Activated T-cell treated with anti-CD3 and anti-CD28 coated beads, Interleukin-2, amount 50 U/mL, for 72 hours (primary cell): ENCODE results near the gene TUBB4B. TPM values are rescaled to one million over a fixed set of nuclear protein-coding genes. Genes with fewer than 3 reads are reported as not detected.

Experiments
- ATAC-seq, 2 donors: fragments of 150-1000 bp; cut with Tn5 transposase; replicated peaks in 1 of 2; 2 replicates each; pipeline ENCODE4 v1.10.0; 2021; ENCODE audit warnings: moderate library complexity in 2 of 2, mild to moderate bottlenecking in 1 of 2
- DNase-seq, 2 donors: peaks; one replicate each; pipeline ENCODE4 v3.0.0; 2021 to 2022; ENCODE audit warnings: mixed read lengths in 1 of 2
- H3K27ac Mint-ChIP-seq: one replicate; pipeline ENCODE4 v1.8.0; 2022; ENCODE audit warnings: mild to moderate bottlenecking, moderate library complexity, mixed read lengths
- H3K27me3 Mint-ChIP-seq: one replicate; pipeline ENCODE4 v1.8.0; 2022; ENCODE audit warnings: low read depth, mixed read lengths
- H3K36me3 Mint-ChIP-seq, 2 donors: one replicate each; pipeline ENCODE4 v1.8.0; 2022; ENCODE audit warnings: mixed read lengths in 2 of 2, mild to moderate bottlenecking in 1 of 2; ENCODE audit not compliant: insufficient read depth in 2 of 2
- H3K4me1 Mint-ChIP-seq: one replicate; pipeline ENCODE4 v1.8.0; 2022; ENCODE audit warnings: low read depth, mixed read lengths
- H3K4me3 Mint-ChIP-seq, 2 donors: one replicate each; pipeline ENCODE4 v1.8.0; 2022; ENCODE audit warnings: mild to moderate bottlenecking in 2 of 2, mixed read lengths in 2 of 2, moderate library complexity in 2 of 2
- H3K9me3 Mint-ChIP-seq, 2 donors: one replicate each; pipeline ENCODE4 v1.8.0; 2022; ENCODE audit warnings: mixed read lengths in 2 of 2
- total RNA-seq, 2 donors: library from RNA; stranded (reverse); gene quantifications; one replicate each; pipeline ENCODE4 v1.2.3, GENCODE V29; 2022

Gene TUBB4B
- total RNA-seq, 2 donors from 2014 or later: 122 to 128 TPM

- no peak overlapping the region for H3K27ac Mint-ChIP-seq
- H3K4me3 Mint-ChIP-seq: no peak overlapping the region
- H3K4me1 Mint-ChIP-seq: peaks cover 10% of the 10 kb centered on the region
- no peak for DNase-seq
- no peaks in the 10 kb centered on the region for H3K9me3 Mint-ChIP-seq
- peaks cover 23% of the 10 kb centered on the region for H3K27me3 Mint-ChIP-seq
- H3K36me3 Mint-ChIP-seq: no peaks in the 10 kb centered on the region
- ATAC-seq: no peak
Measured at GRCh38 chr9:137293094-137293481, 52.0 kb downstream of the TUBB4B start.

Other genes with a start within 250 kb of the TUBB4B start
- 10 to 100 TPM; 51.8 to 56.9 TPM for gene PAXX, start 248.9 kb upstream of the TUBB4B start, total RNA-seq
- gene CLIC3, start 244.7 kb upstream of the TUBB4B start, total RNA-seq: under 1 TPM; 0.43 to 0.65 TPM
- 10 to 100 TPM; 23.9 to 27.5 TPM for gene ABCA2, start 213.1 kb upstream of the TUBB4B start, total RNA-seq
- gene FUT7, start 209.2 kb upstream of the TUBB4B start, total RNA-seq: 1 to 10 TPM; 1.6 to 1.8 TPM
- 10 to 100 TPM; 27.2 to 28.7 TPM for gene NPDC1, start 195.1 kb upstream of the TUBB4B start, total RNA-seq
- under 1 TPM; 0.28 to 0.48 TPM for gene ENTPD2, start 187.2 kb upstream of the TUBB4B start, total RNA-seq
- gene SAPCD2, start 170.7 kb upstream of the TUBB4B start, total RNA-seq: 1 to 10 TPM; 6.6 to 8.4 TPM
- gene UAP1L1, start 163.8 kb upstream of the TUBB4B start, total RNA-seq: 10 to 100 TPM; 13.6 to 14.3 TPM
- 10 to 100 TPM; 40.3 to 45.8 TPM for gene MAN1B1, start 154.3 kb upstream of the TUBB4B start, total RNA-seq
- 100 to 1,000 TPM; 155 to 158 TPM for gene DPP7, start 126.6 kb upstream of the TUBB4B start, total RNA-seq
- 1 to 10 TPM in 1 of 2 donors, under 1 TPM in 1; 0.38 to 1.2 TPM for gene GRIN1, start 102.1 kb upstream of the TUBB4B start, total RNA-seq
- gene LRRC26, start 71.2 kb upstream of the TUBB4B start, total RNA-seq: not detected
- gene TMEM210, start 69.2 kb upstream of the TUBB4B start, total RNA-seq: under 1 TPM; 0.50 to 0.74 TPM
- gene ANAPC2, start 52.7 kb upstream of the TUBB4B start, total RNA-seq: 10 to 100 TPM; 56.9 to 63.5 TPM
- 10 to 100 TPM; 64.1 to 84.5 TPM for gene SSNA1, start 52.6 kb upstream of the TUBB4B start, total RNA-seq
- gene TPRN, start 40.5 kb upstream of the TUBB4B start, total RNA-seq: 10 to 100 TPM; 13.3 to 19.9 TPM
- 10 to 100 TPM; 27.4 to 33.3 TPM for gene TMEM203, start 35.6 kb upstream of the TUBB4B start, total RNA-seq
- gene NDOR1, start 35.6 kb upstream of the TUBB4B start, total RNA-seq: 10 to 100 TPM; 43.3 to 50.9 TPM
- gene RNF208, start 19.0 kb upstream of the TUBB4B start, total RNA-seq: 10 to 100 TPM in 1 of 2 donors, 1 to 10 TPM in 1; 6.6 to 10.3 TPM
- 1 to 10 TPM; 1.0 to 2.0 TPM for gene CYSRT1, start 16.1 kb upstream of the TUBB4B start, total RNA-seq
- gene RNF224, start 13.8 kb upstream of the TUBB4B start, total RNA-seq: under 1 TPM in 1 of 2 donors, not detected in 1; 0.14 TPM
- under 1 TPM; 0.12 to 0.14 TPM for gene SLC34A3, start 10.4 kb upstream of the TUBB4B start, total RNA-seq
- gene STPG3, start 10.0 kb downstream of the TUBB4B start, total RNA-seq: under 1 TPM in 1 of 2 donors, not detected in 1; 0.63 TPM
- gene NELFB, start 14.0 kb downstream of the TUBB4B start, total RNA-seq: 10 to 100 TPM; 53.1 to 56.6 TPM
- 1 to 10 TPM; 4.3 to 8.3 TPM for gene TOR4A, start 36.4 kb downstream of the TUBB4B start, total RNA-seq
- gene NRARP, start 61.0 kb downstream of the TUBB4B start, total RNA-seq: 1 to 10 TPM; 1.6 to 2.0 TPM
- 10 to 100 TPM; 23.7 to 26.0 TPM for gene EXD3, start 181.9 kb downstream of the TUBB4B start, total RNA-seq
- 1 to 10 TPM; 1.4 to 1.8 TPM for gene NOXA1, start 182.1 kb downstream of the TUBB4B start, total RNA-seq
- gene ENTPD8, start 200.1 kb downstream of the TUBB4B start, total RNA-seq: not detected
- 10 to 100 TPM; 20.0 to 28.5 TPM for gene NSMF, start 218.0 kb downstream of the TUBB4B start, total RNA-seq